HG03354 (cell line): ENCODE data around the gene CACNA1C.

ENCODE experiments used
- ATAC-seq: cut with Tn5 transposase; IDR thresholded peaks from one replicate; pipeline ENCODE4 v1.9.1; 2021; ENCODE audit warnings: mild to moderate bottlenecking; ENCODE audit not compliant: unreplicated experiment, poor library complexity, severe bottlenecking

Gene CACNA1C

DNA sequence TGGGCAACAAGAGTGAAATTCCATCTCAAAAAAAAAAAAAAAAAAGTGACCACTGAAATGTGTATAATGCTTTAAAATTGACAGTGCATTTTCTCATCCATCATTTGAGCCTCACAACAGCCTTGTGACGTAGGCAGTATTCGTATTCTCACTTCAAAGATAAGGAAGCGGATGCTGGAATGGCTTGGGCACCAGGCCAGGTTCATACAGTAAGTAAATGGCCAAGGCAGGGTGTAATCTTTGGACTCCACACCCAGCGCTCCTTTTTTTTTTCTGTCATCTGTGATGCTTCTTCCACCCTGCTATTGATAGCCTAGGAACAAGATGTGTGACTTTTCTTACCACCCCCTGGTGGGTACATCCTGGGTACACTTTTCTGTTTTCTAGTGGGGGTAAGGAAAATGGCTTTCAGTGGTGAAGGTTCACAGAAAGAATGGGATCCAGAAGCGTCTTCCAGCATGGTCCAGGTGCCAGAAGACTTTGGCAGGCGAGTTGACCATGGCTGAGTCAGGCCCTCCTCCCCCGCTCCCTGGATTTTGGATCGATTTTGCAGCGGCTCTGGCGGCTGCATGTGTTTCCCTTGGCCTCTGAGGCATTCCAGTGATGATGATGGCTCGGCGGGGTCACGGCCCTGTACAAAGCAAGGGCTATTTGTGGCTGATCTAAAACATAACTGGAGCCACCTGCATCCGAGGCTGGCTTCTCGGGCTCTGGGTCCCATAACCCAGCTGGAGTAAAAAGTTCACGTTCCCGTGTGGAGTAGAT is 110.6 kb downstream of the CACNA1C start:
- no peak for ATAC-seq

- no peak for ATAC-seq
These were observed 112.2 kb downstream of the CACNA1C start for GRCh38 chr12:2165021-2165420.

DNA sequence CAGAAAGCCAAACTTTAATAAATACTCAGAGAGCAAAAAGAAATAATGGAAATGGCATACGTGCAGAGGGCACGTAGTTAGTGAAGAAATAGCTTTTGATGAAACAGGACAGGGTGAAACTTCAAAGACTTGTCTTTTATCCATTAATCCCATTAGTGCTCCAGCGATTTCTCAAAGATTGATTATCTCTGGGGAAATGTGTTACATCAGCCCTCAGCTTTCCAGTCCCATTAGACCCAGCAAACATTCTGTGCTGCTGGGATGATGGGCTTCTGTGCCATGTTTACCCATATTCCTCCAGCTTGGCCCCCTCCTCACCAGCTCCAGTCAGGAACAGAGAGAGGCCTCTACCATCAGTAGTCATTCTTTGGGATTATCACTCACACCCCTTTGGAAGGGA is 113.1 kb downstream of the CACNA1C start:
- no peak for ATAC-seq

DNA sequence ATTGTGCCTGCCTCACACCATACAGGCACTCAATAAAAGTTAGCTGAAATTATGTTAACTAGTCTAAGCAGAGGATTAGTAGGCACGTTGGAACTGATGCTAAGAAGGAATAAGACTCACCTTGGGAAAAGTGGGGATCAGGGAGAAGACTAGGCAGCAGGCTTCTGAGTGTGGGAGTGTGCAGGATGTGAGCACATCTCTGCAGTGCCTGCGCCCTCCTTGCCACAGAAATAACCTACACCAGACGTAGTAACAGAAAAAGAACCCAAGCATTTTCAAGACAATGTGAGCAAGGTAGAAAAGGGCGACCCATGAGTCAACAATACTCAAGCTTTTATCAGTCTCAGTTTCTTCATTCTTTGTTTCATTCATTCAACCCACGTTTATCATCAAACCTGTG is 113.9 kb downstream of the CACNA1C start:
- no peak for ATAC-seq

DNA sequence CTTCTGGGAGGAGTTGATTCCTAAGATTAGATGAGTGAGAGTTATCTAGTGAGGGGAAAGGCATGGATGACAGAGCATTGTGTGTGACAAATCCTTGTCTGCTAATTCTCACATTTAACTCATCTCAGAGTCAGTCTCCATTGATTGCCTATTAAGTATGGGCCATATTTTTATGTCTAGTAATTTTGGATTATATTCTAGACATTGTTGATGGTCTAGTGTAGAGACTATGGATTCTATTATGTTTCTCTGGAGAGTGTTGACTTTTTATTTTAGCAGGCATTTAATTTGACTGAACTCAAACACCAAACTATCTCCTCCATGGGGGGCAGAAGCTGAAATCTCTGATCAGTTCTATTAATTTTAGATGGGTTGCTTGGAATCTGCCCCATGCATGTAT is 114.4 kb downstream of the CACNA1C start:
- no peak for ATAC-seq

DNA sequence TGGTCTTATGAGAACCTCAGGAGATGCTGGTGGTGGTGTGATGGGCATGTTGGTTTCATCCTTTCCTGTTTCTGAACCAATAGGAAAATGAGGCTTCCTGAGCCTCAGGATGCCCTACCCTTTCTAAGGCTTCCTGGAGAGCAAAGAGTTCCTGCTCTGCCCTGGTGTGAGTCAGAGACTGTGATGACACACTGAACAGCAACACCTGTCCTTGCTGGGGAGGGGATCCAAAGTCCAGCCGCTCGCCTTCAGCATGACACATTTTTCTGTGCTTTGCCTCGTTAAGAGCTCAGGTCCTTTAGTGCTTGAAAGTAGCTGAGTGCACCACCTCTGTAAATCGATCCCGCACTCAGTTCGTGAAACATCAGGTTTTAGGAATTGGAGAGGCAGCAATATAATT is 116.0 kb downstream of the CACNA1C start:
- ATAC-seq: no peak

DNA sequence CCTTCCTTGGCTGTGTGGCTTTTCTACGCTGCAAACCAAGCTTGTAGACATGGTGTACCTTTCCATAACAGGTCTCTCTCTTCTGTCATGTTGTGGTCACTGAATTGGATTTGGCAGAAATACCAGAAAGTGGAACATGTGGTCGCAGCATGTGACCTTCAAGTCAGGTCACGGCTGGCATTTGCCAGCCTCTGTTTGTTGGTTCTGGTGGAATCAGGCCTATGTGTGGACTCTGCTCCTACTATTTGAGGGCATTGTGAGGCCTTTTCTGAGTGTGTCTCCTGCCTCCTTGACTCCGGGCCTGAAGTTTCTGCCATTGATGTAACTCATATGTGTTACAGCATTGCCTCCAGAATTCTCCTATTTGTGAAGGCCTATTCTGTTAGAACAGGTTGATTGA is 116.7 kb downstream of the CACNA1C start:
- no peak for ATAC-seq

DNA sequence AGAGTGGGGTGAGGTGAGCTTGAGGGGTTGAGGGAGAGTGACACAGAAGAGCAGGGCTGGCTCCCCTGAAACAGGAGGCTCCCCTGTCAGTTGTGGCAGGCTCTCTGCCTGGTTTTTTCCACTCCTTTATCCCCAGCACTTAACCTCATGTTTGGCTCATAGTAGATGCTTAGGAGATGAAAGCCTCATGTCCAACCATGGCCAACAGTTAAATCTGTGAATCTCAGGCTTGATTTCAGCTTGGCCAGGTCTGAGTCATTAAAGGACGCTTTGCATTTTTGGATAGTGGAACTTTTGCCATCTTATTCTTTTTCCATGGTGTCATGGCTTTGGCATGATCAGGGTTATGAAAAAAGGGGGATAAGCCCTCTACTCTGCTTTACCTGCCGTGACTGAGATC is 117.2 kb downstream of the CACNA1C start:
- ATAC-seq: no peak

GRCh38 chr12:2170376-2170775 is 117.6 kb downstream of the CACNA1C start:
- ATAC-seq: no peak

- ATAC-seq: no peak
These were observed 119.1 kb downstream of the CACNA1C start for GRCh38 chr12:2171672-2172426.

DNA sequence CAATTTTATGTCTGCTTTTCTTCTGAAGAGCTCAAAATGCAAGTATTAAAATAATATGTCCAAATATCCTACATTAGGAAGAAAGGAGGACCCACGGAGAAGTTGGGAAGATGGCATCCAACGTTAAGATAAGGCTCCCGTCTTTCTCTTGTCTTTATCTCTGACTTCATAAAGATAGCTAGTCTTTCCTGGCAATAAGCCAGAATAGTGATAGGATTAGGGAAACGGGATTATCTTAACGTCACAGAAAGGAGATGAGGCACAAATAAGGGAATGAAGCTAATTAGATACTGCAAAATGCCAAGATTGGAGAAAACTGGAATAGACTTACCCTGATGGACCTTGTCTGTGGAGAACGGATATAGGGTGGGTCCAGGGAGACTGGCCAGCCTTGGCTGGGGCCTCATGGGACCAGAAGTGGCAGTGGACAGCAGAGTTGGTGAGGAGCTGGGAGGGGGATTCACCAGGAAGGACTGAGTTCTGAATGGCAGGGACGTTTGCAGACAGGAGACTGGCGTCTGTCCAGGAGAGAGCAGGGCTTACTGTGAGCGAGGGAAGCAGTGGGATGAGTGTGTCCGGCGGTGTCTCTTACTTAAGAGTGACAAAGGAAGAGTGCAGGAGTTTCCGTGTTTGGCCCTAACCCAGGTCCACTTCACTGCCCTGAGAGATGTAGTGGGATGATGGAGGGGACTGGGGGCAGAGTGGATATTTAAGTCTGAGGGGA is 119.9 kb downstream of the CACNA1C start:
- no peak for ATAC-seq

DNA sequence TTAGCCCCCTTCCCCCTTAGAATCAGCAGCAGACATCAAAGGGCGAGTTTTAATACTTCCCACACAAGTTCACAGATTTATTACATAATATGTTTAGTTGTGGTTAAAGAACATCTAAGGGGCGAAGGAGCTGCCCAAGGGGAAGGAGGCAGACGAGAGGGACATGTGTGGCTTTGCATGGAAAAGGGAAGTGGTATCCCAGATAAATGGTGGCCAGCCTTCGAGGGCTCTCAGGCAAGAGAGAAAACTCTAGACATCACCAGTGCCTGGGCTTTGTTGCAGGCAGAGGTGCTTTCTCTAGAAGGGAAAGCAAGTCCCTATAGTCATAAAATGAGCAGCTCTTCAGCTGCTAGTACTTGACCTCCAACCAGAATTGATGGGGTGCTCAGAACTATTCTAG is 121.2 kb downstream of the CACNA1C start:
- ATAC-seq: no peak

GRCh38 chr12:2177003-2177402 is 124.2 kb downstream of the CACNA1C start:
- no peak for ATAC-seq

DNA sequence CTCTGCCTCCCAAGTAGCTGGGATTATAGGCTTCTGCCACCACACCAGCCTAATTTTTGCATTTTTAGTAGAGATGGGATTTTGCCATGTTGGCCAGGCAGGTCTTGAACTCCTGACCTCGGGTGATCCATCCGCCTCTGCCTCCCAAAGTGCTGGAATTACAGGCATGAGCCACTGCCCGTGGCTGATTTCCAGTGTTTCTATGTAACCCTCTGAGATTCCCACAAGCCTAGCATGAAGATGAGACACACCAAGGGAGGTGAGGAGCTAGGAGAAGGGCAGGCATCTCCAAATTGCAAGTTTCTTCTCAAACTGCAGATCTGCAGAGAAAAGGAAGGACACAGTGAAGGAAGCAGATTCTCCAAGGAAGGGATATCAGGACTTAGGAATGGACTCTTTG is 125.0 kb downstream of the CACNA1C start:
- ATAC-seq: no peak

DNA sequence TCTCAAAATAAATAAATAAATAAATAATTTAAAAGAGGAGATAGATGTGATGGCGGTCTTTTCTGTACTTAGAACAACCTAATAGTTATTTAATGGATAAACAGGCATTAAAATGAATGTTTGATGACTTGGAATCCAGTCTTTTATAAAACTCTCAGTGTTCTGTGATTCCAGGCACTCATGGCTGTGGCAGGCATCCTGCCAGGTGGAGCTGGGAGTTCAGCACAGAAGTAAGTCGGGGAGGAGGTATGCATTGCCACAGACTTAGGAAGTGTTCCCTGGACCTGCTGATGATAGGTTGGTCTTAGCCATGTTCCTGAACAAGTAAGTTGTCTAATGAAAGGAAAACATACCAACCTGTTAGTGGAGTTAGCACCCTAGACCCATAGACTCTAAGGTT is 126.3 kb downstream of the CACNA1C start:
- no peak for ATAC-seq

- no peak for ATAC-seq
These were observed 127.4 kb downstream of the CACNA1C start for GRCh38 chr12:2179953-2180736.

- no peak for ATAC-seq
These were observed 127.9 kb downstream of the CACNA1C start for GRCh38 chr12:2180737-2181082.

GRCh38 chr12:2183556-2184541 is 131.1 kb downstream of the CACNA1C start:
- no peak for ATAC-seq

DNA sequence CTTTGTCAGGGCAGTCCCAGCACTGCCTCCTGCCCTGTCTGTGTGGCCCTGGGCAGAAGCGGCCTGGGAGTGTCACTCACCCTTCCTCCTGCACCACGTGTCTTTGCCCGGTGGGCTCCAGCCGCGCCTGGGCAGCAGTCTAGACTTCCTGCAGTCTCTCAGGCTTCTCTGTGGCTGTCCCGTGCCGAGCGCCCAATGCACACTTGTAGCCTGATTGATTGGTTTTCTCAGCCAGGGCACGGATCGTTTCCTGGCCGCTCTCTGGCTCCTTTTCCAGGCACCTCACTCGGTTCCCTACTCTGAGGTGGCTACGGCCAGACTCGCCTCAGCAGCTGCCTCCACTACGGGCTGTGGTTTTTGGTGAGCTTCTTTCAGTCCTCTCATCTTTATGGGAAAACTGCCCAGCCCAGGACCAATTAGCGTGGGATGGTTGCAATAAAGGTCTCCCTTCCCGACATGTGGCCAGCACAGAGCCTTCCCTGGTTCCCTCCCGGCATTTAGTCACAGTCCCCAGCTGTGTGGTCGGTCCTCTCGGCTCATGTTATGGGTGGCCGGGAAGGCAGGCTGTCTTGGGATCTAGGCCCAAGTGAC is 133.1 kb downstream of the CACNA1C start:
- no peak for ATAC-seq
